Measurements from ENCODE around the gene SLC30A2.
A peak's percentile ranks its signal among the peaks of the same experiment; 100 is the strongest.
"Not testable (repeated sequence)": the region's sequence is repeated elsewhere in the genome, so short reads cannot be mapped to it uniquely, and the experiment has no call there.

Gene SLC30A2

DNA sequence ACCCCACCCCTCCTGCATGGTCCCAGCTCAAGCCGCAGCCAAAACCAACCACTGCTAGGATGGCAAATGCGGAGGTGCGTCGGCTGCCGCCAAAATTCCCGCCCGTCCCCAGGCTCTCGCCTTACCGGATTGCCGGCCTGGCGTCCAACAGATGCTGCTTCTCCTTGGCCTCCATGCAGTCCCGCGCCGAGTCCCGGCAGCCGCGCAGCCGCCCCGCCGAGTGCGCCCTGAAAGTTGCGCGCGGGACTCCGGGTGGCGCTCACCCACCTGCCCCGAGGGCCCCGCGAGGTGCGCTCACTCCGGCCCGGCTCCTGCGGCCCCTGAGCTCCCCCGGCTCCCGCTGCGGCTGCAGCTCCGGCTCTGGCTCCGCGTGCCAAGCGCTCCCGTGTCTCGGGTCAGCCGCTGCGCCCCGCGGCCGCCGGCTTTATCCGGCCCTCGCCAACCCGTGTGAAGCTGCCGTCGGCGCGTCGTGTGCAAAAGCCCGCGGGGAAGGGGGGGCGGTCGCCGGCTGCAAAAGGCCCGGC is at the start of gene SLC30A2:
TSS of gene SLC30A2 (minus strand) at position 397 of the 524 bp plus-strand sequence. CDS start at position 175, 222 bp downstream.
- no peak for DNase-seq

DNA sequence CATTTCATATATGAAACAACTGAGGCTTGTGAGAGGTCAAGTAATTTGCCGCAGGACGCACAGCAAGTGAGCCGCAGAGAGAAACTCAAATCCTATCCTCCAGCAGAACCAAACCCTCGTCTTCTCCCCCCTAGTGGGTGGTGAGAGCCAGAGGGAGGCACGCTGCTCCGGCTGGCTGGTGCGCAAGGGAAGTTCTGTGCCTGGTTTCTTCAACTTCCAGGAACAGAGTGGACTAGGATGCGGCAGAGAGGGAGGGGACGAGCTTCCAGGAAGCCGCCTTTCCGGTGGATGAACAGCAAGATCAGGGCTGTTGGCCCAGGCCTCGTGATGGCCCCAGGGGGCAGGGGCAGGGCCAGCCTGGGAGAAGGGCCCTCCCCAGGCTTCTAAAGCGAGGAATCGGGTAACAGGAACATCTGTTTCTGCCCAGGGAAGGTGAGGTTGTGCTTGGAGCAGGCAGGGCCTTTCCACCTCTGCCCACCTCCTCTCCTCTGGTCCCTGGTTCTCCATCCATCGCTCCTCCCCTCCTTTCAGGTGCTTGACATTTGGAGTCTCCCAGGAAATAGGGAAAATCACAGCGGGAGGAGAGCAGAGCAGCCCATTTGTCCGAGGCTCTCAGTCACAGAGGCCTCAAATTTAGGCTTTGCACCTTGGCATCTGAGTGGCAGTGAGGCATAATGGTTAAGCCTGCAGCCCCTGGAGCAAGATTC is 48.9 kb upstream of the SLC30A2 start:
- DNase-seq: peak; percentile 42 to 66

DNA sequence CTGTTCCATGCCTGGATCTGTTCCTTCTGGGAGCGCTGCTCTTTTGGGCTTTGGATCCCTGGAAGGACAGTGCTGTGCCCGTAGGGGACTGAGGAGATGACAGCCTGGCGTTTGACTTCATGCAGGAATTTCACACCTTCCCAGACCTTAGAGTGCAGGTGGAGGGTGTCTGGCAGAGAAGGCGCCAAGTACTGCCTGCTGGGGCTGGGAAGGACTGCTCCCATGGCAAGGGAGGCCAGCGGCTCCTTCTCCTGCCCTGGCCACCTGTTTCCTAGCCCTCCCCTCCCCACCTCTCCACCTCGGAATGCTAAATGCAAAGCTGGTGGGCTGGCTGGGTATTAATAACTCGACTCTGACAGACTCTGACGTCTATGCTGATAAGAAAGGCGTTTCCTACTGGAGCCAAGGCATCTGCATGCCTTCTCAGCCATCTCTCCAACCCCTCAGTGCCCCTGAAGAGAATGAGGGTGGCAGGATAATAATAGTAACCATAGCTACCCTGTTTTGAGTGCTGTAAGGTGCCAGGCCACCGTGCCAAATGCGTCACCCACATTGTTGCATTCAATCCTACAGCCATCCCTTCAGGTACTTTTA is 48.3 kb upstream of the SLC30A2 start:
- no peak for DNase-seq

- DNase-seq: not testable (repeated sequence)
Observed at GRCh38 chr1:26093569-26093968, 47.7 kb upstream of the SLC30A2 start.

DNA sequence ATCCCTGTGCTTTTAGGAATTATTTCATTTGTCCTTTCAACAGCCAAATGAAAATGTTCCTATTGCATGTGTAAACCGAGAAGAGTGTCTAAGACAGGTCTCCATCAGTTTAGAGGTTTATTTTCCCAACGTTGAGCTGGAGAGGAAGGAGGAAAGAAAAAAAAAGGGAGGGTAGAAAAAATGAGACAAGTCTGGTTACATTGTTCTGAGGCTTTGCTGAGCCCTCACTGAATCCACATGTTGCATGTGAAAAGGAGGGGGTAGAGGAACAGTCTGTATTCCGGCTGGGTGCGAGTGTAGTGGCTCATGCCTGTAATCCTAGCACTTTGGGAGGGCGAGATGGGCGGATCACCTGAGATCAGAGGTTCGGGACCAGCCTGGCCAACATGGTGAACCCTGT is 46.5 kb upstream of the SLC30A2 start:
- no peak for DNase-seq

- no peak for DNase-seq
Observed at GRCh38 chr1:26090893-26091292, 45.0 kb upstream of the SLC30A2 start.

- no peak for DNase-seq
Observed at GRCh38 chr1:26089125-26089524, 43.2 kb upstream of the SLC30A2 start.

- no peak for DNase-seq
Observed at GRCh38 chr1:26084844-26085243, 38.9 kb upstream of the SLC30A2 start.

GRCh38 chr1:26084091-26084561 is 38.2 kb upstream of the SLC30A2 start:
- no peak for DNase-seq

DNA sequence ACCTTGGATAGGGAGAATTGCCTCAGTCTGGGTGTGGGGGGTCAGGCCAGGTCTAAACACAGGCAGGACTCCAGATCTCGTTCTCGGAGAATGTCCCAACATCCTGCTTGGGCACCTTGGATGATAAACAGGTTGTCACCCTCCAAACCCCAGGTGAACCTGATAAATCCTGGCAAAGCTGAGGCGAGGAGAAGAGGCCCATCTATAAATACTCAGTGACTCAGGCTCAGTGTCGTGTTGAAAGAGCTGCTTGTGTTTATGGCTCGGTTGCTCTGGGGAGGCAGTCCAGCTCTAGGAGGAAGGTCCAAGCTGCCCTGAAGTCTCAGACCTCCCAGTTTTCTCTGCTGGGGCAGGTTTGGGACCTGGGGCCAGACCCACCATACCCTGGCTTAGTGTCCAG is 37.3 kb upstream of the SLC30A2 start:
- DNase-seq: no peak

DNA sequence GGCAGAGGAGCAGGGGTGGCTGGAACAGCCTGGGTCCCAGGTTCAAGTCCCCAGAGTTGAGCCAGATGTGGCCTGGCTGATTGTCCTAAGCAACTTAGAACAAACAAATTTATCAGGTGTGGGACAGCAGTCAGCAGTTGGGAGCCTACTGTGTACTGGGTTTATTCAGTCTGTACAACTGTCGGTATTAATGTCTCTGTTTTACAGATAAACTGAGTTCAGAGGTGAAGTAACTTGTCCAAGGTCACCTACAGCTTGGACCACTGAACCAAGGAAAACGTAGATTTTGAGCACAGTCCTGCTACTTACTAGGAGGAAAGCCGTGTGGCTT is 36.1 kb upstream of the SLC30A2 start:
- no peak for DNase-seq

GRCh38 chr1:26081267-26082019 is 35.5 kb upstream of the SLC30A2 start:
- DNase-seq: no peak

DNA sequence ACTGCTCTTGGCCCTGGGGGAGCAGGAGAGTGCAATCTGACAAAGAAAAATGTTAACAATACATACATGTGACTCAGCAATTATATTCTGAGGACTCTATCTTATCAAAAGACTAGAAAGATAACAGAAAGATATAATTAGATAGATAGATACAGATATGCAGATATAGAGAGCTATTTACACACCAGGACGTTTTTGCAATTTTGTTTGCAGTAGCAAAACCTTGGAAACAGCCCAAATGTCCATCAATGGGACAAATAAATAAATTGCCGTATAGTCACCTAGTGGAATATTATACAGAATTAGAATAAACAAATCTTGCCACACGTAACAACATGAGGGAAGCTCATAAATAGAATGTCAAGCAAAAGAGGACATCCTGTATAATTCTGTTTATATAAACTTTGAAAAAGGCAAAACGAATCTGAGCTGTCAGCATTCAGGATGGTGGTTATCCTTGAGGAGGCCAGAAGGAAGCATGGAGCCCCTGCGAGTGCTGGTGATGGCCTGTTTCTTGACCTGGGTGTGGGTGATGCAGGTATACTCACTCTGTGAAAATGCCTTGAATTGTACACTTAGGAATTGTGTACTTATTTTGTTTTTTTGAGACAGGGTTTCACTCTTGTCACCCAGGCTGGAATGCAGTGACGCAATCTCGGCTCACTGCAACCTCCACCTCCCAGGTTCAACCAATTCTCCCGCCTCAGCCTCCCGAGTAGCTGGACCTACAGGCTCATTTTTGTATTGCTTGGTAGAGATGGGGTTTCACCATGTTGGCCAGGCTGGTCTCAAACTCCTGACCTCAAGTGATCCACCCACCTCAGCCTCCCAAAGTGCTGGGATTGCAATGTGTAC is 34.3 kb upstream of the SLC30A2 start:
- DNase-seq: no peak

GRCh38 chr1:26079178-26079563 is 33.3 kb upstream of the SLC30A2 start:
- DNase-seq: no peak

DNA sequence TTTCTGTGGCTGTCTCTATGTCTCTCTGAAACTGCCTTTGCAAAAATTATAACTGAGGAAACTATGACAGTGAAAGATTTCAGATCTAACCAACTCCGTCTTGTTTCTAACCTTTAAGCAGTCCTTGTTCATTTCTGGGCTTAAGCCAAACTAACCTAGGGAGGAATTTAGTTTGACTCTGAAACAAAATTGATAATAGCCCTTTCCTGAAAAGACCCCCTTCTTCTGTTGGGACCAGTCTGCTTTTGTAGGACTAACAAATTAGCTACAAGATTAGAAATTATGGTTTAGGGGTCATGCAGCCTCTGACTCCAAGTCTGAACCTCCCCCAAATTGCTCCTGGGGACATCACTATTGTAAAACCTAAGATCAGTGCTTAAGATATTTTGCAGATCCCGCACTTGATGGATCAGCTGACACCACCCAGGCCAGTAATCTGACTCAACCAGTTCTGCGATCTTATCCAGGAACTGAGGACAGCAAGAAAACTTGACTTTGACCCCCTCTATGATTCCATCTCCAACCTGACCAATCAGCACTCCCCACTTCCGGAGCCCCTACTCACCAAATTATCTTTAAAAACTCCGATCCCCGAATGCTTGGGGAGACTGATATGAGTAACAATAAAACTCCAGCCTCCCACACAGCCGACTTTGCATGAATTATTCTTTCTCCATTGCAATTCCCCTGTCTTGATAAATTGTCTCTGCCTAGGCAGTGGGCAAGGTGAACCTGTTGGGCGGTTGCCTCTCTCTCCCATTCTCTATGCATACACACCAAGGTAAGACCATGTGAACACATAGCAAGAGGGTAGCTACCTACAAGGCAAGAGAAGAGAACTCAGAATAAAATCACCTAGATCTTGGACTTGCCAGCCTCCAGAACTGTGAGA is 32.6 kb upstream of the SLC30A2 start:
- no peak for DNase-seq

GRCh38 chr1:26077524-26077923 is 31.6 kb upstream of the SLC30A2 start:
- DNase-seq: no peak

GRCh38 chr1:26075421-26076144 is 29.7 kb upstream of the SLC30A2 start:
- no peak for DNase-seq

DNA sequence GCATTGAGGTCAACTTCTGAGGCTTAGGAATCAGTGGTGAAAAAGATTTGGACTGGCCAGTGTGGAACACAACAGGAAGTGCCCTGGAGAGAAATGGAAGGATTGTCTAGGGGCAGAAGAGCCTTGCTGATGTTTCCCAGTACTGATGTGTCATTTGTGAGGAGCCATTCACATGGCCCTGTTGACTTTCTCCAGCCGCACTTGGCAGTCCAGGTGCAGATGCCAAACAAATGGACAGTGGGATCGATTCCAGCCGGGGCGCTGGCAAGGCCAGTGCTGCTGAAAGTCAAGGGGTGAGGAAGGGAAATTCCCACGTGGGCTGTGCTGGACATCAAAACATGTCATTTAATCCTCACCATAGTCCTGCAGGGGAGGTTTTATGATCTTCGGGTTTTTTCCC is 26.4 kb upstream of the SLC30A2 start:
- no peak for DNase-seq

DNA sequence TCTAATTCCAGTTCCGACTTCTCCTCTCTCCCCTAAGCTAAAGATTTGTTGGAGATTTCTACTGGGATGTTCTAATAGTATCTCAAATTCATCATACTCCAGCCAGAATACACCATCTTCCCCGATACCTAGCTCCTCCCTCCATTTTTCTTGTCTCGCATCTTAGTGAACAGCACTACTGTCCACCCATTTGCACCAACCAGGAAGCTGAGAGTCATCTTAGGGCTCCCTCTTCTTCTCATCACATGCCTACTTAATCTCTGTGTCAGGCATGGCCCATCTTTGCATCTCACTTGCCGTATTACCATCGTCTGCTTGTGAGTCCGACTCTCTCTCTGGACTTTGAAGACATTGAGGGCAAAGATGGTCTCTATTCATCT is 25.0 kb upstream of the SLC30A2 start:
- DNase-seq: no peak

DNA sequence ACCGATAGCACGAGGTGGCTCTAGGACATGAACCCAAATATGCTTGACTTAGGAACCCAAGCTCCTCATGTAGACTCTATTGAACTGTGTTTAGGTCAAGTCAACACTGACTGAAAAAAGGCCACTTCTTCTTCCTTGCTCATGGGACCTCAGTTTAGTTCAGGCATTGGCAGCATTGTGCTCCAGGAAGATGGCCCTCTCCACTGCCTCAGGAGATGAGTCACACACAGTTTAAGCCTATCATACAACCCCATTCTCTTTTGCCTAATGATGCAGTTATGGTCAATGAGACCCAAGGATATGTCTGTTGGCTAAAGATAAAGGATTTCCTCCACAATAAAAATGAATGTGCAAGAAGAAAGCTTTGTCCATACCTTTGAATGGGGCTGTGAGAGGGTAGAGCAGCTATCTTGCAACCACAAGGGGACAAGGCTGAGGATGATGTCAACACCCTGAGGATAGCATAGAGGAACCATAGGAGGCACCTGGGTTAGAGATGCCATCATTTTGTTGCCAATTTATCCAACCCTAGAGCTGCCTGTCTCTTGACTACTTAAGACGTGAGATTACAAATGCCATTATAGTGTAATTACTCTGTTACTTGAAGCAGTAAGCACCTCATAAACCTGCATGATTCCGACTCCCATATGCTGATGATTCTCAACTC is 24.5 kb upstream of the SLC30A2 start:
- no peak for DNase-seq

DNA sequence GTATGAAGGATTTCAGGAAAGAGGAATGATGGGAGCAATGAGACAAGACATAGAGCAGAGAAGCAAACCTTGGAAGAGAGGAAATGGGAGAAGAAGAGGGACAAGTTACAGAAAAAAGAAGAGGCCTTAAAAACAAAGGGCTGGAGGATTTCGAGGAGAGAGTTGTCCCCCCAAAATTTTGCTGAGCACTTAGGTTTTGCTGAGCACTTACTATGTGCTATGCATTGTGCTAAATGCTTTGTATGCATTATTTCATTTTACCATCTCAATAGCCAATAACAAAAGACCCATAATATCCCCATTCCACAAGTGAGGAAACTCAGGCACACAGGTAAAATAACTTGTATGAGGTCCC is 24.0 kb upstream of the SLC30A2 start:
- no peak for DNase-seq
